GM19025 (cell line): Measurements from ENCODE around the gene CCDC183.
A peak's percentile ranks its signal among the peaks of the same experiment; 100 is the strongest.
"Not testable (repeated sequence)": the region's sequence is repeated elsewhere in the genome, so short reads cannot be mapped to it uniquely, and the experiment has no call there.

ENCODE experiments used
- ATAC-seq: cut with Tn5 transposase; IDR thresholded peaks from one replicate; pipeline ENCODE4 v1.9.1; 2021; ENCODE audit warnings: mild to moderate bottlenecking, low read depth, moderate library complexity; ENCODE audit not compliant: unreplicated experiment

The CCDC183 gene

GRCh38 chr9:136837146-136837855 lies 41.2 kb downstream of the CCDC183 start:
- no peak for ATAC-seq

GRCh38 chr9:136837856-136838277 lies 41.7 kb downstream of the CCDC183 start:
- ATAC-seq = not testable (repeated sequence)

- no peak for ATAC-seq
Measured at GRCh38 chr9:136838314-136839228, 42.4 kb downstream of the CCDC183 start.

- no peak for ATAC-seq
Measured at GRCh38 chr9:136839229-136840139, 43.3 kb downstream of the CCDC183 start.

GRCh38 chr9:136840140-136840876 lies 44.2 kb downstream of the CCDC183 start:
- ATAC-seq = no peak

GRCh38 chr9:136840877-136841645 lies 44.9 kb downstream of the CCDC183 start:
- no peak for ATAC-seq

- not testable (repeated sequence) for ATAC-seq
Measured at GRCh38 chr9:136841646-136842379, 45.7 kb downstream of the CCDC183 start.

- peak; percentile 75 for ATAC-seq
Measured at GRCh38 chr9:136842380-136842948, 46.3 kb downstream of the CCDC183 start, which contains the start of gene AJM1. Gene AJM1, plus strand, starts transcription at chr9:136842478. Its CDS starts 1,937 bp downstream, at chr9:136844415.

GRCh38 chr9:136843159-136843800 lies 47.1 kb downstream of the CCDC183 start:
- ATAC-seq = not testable (repeated sequence)

- not testable (repeated sequence) for ATAC-seq
Measured at GRCh38 chr9:136843801-136844740, 47.9 kb downstream of the CCDC183 start.

- no peak for ATAC-seq
Measured at GRCh38 chr9:136844761-136845464, 48.8 kb downstream of the CCDC183 start.

- no peak for ATAC-seq
Measured at GRCh38 chr9:136845465-136846260, 49.5 kb downstream of the CCDC183 start.

- no peak for ATAC-seq
Measured at GRCh38 chr9:136846376-136847087, 50.4 kb downstream of the CCDC183 start.

- no peak for ATAC-seq
Measured at GRCh38 chr9:136847088-136847825, 51.1 kb downstream of the CCDC183 start.
